GM18868 (cell line): ENCODE results near the gene SLC39A11.
"Not testable (repeated sequence)": the region's sequence is repeated elsewhere in the genome, so short reads cannot be mapped to it uniquely, and the experiment has no call there.

ENCODE experiments used
- ATAC-seq: cut with Tn5 transposase; IDR thresholded peaks from one replicate; pipeline ENCODE4 v1.9.1; 2021; ENCODE audit warnings: mild to moderate bottlenecking, moderate library complexity; ENCODE audit not compliant: unreplicated experiment

SLC39A11 gene

DNA sequence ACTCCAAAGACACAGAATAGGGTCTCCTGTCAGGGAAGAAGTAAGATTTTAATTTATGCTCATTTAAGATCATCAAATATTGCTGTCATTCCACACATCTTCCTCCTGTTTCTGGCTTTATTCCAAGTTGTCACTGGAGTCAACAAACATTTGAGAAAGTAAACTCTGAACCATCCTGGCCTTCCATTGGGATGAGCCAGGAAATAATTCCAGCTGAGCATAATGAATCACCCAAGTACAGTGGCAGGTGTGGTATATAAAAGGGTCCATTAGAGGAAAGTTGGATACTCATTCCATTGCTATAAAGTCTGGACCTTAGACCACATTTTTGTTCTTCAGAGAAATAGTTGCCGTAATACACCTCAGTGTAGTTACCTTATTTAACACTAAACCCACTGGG, 246.1 kb downstream of the SLC39A11 start:
- no peak for ATAC-seq

DNA sequence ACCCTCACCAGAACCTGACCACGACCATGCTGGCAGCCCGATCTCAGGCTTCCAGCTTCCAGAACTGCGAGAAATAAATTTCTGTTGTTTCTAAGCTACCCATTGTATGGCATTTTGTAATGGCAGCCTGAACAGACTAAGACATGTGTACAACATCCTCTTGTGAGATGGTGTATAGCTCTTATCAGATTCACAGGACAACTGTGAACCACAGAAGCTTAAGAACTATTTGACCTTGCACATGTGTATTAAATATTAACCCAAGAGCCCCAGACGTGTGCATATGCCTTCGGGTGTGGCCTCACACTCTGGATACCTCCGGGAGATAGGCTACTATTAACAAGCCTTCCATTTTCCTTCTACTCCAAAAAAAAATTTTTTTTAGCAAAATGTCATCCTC, 248.9 kb downstream of the SLC39A11 start:
- no peak for ATAC-seq

- ATAC-seq = no peak
These were observed 252.5 kb downstream of the SLC39A11 start for GRCh38 chr17:72840019-72840418.

- no peak for ATAC-seq
These were observed 253.3 kb downstream of the SLC39A11 start for GRCh38 chr17:72839131-72839725.

DNA sequence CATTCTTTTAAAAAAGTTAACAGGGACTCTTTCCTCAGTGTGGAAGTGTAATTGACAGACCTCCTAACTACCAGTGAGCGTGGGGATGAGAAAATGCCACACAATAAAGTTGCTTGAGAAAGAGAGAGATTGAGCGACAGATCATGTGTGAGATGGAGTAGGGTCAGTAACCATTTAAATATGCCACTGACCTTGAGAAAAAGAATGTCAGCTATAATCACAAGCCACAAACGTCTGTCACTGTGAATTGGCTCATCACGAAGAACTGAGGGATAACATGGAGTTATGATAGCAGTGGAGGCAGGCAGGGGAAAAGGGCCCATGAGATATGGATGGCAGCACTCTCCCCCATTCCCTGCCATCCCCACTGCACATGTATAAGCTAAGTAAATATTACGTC, 253.9 kb downstream of the SLC39A11 start:
- ATAC-seq = no peak

DNA sequence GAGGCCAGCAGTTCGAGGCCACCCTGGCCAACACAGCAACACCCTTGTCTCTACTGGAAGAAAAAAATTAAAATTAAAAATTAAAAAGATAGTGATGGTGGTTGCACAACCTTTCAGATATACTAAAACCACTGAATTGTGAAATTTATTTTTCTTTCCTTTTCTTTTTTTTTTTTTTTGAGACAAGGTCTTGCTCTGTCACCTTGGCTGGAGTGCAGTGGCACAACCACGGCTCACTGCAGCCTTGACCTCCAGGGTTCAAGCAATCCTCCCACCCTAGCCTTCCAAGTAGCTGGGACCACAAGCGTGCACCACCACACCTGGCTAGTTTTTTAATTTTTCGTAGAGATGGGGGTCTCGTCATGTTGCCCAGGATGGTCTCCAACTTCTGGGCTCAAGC, 254.4 kb downstream of the SLC39A11 start:
- no peak for ATAC-seq

DNA sequence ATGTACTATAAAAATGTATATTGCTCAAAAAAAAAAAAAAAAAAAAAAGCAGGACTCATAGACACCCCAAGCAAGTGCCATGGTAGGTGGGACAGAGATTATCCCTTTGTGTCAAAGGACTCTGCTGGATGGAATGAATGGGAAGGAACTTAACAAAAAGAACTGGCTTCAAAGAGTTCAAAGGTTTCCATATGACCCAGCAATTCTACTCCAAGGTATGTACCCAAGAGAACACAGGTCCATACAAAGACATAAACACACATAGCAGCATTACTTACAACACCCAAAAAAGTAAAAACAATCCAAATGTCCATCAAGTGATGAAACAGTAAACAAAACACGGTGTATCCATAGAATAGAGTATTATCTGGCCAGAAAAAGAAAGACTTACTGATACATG, 255.2 kb downstream of the SLC39A11 start:
- ATAC-seq = no peak

DNA sequence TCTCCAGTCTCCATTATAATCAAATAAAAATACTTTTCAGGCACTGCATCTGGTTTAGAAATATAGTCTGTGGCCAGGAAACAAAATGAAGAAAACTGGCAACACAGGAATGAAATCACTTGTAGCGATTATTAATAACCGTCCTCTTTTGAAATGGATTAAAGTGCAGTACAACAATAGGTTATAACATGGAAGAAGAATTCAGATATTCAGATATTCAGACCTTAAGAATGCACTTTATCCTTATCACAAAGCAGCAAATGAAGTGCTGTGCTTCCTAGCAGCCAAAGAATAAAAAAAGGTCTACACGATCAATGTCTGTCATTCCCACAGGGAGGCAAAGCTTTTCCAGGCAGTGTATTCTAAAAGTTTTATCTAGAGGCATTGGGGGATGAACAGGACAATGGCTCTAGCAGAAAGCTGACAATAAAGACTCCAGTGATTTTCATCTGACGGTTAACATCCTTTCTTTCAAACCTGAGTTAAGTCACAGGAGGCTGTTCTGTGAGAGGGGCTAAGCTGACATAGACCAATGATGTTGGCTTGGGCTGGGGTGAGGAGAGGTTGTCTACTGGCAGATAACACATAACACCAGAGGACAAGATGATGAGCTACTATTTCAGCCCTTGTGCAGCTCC, 259.2 kb downstream of the SLC39A11 start:
- no peak for ATAC-seq

DNA sequence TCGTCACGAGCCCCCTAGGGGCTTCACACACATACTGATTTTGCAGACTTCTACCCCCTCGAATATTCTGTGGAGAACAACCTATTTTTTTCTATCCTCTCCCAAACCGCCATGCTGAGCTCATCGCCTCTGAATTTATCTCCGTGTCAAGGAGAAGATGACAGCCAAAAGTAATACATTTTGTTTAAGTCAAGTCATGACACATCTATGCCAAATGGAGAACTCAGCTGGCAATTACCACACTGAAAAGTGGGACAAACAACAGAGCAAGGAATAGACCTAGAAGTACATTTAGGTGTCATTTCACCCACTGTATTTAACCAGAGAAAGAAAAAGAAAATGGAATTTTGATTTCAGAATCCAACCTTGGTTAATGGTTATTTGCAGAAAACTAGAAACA, 260.2 kb downstream of the SLC39A11 start:
- no peak for ATAC-seq

DNA sequence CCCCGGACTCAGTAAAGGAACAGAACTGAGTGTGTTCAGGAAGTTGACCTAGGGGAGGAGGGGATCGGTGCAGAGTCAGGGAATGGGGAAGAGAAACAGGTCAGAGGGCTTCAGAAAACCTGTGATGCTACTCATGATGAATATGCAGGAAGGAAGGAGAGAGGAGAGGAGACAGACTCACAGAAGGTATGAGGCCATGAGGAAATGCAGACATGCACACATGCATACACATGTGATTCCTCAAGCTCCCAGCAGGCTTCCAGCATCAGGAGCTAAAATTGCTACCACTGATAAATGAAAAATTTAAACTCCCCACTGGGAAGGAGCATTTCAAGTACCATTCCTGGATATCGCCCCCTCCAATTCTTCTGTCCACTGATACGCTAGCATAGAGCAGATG, 262.6 kb downstream of the SLC39A11 start:
- ATAC-seq = no peak

- ATAC-seq = no peak
These were observed 265.9 kb downstream of the SLC39A11 start for GRCh38 chr17:72826602-72827001.

DNA sequence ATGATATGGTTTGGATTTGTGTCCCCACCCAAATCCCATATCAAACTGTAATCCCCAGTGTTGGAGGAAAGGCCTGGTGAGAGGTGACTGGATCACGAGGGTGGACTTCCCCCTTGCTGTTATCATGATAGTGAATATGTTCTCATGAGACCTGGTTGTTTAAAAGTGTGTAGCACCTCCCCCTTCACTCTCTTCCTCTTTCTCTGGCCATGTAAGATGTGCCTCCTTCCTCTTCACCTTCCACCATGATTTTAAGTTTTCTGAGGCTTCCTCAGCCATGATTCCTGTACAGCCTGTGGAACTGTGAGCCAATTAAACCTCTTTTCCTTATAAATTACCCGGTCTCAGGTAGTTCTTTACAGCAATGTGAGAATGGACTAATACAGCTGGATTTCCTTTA, 266.4 kb downstream of the SLC39A11 start:
- ATAC-seq = not testable (repeated sequence)

DNA sequence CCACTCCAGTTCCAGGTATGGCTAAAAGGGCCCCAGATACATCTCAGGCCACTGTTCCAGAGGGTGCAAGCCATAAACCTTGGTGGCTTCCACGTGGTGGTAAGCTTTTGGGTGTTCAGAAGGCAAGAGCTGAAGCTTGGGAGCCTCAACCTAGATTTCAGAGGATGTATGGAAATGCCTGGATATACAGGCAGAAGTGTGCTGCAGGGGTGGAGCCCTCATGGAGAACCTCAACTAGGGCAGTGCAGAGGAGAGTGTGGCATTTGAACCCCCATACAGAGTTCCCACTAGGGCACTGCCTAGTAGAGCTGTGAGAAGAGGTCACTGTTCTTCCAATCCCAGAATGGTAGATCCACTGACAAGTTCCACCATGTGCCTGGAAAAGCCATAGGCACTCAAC, 267.3 kb downstream of the SLC39A11 start:
- no peak for ATAC-seq

DNA sequence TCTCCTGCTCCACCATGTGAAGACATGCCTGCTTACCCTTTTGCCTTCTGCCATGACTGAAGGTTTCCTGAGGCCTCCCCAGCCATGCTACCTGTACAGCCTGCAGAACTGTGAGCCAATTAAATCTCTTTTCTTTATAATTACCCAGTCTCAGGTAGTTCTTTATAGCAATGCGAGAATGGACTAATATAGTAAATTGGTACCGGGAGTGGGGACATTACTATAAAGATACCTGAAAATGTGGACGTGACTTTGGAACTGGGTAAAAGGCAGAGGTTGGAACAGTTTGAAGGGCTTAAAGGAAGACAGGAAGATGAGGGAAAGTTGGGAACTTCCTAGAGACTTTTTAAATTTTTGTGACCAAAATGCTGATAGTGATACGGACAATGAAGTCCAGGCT, 268.2 kb downstream of the SLC39A11 start:
- not testable (repeated sequence) for ATAC-seq

DNA sequence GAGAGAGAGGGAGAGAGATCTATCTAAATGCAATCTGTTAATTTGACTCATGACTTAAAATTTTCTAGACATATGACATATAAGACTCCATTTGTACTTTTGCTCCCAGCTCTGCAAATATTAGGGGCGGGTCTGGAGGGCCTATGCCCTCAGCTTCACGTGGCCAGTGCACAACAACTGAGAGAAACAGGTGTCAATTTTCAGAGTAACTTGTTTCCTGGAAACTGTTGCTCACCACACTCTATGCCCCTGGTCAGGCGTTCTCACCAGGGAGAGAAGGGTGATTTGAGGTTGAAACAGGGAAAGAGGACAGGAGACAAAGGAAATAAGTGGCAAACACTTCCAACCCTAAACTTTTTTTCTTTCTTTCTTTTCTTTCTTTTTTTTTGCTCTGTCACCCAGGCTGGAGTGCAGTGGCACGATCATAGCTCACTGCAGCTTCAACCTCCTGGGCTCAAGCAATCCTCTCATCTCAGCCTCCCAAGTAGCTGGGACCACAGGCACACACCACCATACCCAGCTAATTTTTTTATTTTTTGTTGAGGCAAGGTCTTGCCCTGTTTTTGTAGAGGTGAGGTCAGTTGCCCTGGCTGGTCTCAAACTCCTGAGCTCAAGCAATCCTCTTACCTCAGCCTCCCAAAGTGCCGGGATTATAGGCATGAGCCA, 270.0 kb downstream of the SLC39A11 start:
- ATAC-seq = no peak

GRCh38 chr17:72816406-72816805, 276.1 kb downstream of the SLC39A11 start:
- ATAC-seq = no peak

GRCh38 chr17:72813481-72813880, 279.0 kb downstream of the SLC39A11 start:
- no peak for ATAC-seq

DNA sequence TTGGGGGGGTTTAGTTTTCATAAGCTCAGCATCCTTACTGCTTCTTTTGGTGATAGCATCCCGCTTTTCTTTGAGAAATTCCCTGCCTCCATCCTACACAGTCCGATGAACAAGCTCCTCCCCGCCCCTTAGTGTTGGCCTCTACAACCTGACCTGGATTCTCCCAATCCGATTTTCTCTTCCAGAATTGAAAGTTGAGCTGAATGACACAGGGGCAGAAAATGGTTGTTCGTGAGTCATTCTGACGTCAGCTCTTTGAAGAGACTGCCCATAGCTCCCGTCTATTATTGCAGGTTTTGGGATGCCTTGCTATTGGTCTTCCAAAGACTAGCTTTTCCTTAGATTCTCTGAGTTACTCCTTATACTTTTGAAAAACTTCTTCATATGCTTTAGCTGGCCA, 279.7 kb downstream of the SLC39A11 start:
- ATAC-seq = no peak

GRCh38 chr17:72811976-72812687, 280.4 kb downstream of the SLC39A11 start:
- ATAC-seq = no peak

DNA sequence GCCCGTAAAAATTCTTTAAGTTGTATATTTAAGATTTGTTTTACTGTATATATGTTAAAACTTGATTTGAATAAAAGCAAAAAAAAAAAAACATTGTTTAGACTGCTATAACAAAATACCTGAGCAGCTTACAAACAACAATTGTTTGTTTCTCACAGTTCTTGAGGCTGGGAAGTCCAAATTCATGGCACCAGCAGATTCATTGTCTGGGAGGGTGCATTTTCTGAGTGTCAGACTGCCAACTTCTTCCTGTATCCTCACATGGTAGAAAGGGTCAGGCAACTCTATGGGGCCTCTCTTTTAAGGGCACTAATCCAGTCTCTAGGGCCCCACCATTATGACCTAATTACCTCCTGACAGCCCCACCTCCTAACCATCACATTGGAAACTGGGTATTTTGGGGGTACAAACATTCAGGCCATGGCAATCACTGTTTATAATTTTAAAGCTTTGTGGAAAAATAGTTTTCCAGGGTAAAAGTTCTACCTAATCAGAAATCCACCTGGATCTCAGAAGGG, 281.4 kb downstream of the SLC39A11 start:
- ATAC-seq = no peak

GRCh38 chr17:72806011-72806410, 286.5 kb downstream of the SLC39A11 start:
- ATAC-seq = no peak
